GM21447 (cell line): ENCODE results near the gene DPH1.
"Not testable (repeated sequence)": the region's sequence is repeated elsewhere in the genome, so short reads cannot be mapped to it uniquely, and the experiment has no call there.

Experiments
- ATAC-seq: cut with Tn5 transposase; IDR thresholded peaks from one replicate; pipeline ENCODE4 v1.9.1; 2021; ENCODE audit not compliant: unreplicated experiment

Gene DPH1

DNA sequence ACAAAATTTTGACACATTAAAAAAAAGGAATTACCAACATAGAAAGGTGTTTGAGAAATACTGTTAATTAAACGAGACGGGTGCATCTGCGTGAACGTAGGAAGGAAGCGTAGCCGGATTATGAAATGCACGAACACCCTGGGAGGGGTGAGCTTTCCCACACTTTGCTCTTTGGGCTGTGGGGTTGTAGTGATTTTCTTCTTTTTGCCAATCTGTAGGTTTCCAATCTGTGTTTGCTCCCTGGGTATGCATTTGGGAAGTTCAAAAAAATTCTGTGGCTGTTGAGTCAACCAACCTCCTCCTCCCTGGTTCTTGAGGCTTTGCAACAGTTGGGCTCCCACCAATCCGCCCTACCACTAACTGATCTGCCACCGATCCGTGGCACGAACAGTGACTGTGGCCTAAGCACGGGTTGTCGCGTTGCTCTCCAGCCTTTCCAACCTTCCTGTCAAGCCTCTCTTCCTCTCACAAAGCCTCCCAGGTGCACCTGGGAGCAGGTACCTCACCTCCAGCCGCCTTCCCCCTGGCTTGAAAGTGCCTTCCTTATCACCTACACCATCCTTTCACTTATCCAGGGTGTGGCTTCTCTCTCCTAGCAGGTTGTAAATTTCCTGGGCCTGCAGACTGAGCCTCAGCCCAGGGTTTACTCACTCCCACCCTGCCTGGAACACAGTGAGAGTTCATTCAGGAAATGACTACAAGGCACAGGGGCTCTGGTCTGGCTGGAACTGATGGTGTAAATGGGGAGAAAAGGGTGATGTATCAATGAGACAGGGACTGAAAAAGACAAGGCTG is 21.4 kb upstream of the DPH1 start:
- ATAC-seq = no peak

DNA sequence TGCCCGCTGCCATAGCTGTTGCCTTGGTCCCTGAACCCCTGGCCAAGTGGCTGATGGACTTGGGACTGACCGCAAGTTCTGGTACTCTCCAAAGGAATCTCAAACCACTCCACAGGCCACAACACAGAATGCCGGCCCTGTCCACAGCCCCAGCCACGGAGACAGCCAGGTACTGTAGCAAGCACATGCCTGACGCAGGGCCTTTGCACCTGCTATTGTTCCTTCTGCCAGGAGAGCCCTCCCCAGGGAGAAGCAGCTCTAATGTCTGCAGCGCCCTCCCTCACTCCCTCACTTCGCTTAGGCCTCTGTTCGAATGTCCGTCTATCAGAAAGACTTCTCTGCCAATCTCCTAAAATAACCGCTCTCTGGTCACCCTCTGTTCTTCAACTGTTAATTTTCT is 20.2 kb upstream of the DPH1 start:
- no peak for ATAC-seq

DNA sequence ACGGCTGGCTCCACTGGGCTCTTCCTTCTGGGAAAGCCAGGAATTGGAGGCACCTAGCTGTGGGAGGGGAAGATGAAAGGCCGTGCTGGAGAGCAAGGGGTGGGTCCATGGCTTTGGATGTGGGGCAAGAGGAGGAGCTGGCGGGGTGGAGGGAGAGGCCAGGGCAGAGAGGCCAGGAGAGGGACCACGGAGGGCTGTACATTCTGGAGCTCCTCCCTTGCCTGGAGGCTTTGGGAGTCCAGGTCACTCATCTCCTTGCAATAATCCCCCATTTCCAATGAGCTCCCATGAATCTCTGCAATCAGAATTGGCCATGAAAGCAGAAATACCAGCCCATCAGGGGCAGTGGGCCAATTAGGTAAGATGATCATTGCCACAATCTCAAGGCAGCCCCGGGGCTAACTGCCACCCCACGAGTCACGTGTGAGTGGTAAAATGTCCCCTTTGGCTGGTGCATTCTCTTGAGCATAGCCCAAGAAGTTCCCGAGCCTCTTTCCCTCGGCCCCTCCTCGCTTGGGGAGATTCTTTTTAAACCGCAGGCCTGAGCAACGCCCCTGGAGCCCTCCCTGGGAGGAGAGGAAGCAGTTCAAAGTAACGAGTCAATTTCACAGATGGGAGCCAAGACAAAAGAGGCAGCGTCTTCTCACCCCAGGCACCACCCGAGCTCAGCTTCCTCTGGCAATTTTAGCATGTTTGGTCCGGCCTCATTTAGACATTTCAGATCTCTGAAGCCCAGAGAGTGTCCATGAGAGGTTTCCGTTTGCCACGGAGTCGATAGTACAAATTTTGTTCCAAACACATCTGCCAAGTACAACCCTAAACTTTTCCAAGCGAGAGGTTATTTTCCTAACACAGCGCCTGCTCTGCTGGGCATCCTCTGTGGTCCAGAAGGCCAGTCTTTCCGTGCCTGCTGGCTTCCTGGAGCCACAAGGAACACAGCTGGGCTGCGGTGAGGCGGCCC is 18.3 kb upstream of the DPH1 start:
- no peak for ATAC-seq

DNA sequence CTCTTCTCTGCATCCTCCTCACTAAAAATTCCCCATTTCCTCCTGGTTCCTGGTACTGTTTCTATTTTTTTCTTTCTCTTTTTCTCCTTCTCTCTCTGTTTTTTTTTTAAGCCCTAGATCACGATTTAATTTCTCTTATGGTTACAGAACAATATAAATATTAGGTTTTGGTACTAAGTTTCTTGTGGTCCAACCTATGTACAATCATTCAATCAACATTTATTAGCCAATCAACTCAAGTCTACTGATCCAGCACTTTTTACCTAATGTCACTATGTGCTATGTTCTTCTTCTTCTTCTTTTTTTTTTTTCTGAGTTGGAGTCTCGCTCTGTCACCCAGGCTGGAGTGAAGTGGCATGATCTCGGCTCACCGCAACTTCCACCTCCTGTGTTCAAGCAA is 17.5 kb upstream of the DPH1 start:
- ATAC-seq = no peak

- not testable (repeated sequence) for ATAC-seq
Observed at GRCh38 chr17:2013220-2013993, 16.5 kb upstream of the DPH1 start.

- no peak for ATAC-seq
Observed at GRCh38 chr17:2013994-2014317, 16.0 kb upstream of the DPH1 start.

DNA sequence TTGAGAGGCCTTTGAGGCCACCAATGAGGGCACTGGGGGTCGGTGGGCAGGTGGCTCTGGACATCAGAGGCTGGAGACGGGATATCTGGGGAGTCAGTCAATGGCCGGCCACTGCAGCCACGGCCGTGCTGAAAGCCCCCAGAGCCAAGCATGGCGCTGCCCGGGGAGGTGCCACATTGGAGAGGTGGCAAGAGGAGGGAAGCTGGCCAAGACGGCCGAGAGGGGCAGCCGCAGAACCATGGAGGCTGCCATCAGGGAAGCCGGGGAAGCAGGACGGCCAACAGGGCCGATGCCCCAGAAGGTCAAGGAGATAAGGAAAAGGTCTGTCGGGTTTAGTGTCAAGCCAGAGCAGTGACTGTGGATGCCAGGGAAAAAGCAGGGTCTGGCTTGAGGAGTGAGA is 14.6 kb upstream of the DPH1 start:
- no peak for ATAC-seq

- ATAC-seq = no peak
Observed at GRCh38 chr17:2016494-2016893, 13.5 kb upstream of the DPH1 start.

- no peak for ATAC-seq
Observed at GRCh38 chr17:2017274-2017941, 12.5 kb upstream of the DPH1 start.

DNA sequence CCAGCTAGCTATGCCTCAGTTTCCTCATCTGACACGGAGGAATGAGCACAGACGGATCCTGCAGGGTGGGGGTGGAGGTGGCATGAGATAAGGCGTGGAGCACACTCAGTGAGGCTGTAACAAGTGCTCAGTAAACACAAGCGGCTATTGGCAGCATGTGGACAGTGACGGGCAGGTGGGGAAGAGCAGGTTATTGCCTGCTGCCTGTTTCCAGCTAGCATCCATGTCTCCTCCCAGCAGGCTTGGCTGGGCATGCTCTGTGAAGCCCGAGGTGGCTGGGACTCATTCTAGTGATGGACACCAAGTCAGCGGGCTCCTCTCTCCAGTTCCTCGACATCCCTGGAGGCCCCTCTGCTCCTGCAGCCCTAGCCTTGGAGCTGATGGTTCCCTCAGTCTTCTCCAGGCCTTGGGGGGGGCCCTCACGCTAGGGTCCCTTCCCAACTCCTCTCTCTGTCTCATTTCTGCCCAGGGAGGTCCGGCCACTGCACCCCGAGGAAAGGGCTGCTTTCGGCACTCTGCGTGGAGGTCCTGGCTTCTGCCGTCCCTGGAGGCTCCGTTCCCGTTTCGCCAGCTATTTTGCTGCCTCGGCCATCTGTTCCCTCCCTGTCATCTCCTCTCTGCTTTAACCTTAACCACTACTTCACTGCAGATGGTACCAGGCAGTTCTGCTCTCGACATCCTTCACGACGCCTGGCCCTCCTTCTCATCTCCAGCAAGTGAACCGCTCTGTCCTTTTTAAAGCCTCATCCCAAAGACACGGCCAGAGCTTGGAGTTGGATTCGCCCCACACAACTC is 11.0 kb upstream of the DPH1 start:
- ATAC-seq = no peak

- no peak for ATAC-seq
Observed at GRCh38 chr17:2019723-2020122, 10.2 kb upstream of the DPH1 start.

GRCh38 chr17:2020721-2021120 is 9.2 kb upstream of the DPH1 start:
- no peak for ATAC-seq

GRCh38 chr17:2022647-2023240 is 7.2 kb upstream of the DPH1 start:
- ATAC-seq = no peak

- no peak for ATAC-seq
Observed at GRCh38 chr17:2023256-2023655, 6.7 kb upstream of the DPH1 start.

GRCh38 chr17:2023692-2024571 is 6.0 kb upstream of the DPH1 start:
- ATAC-seq = no peak

- no peak for ATAC-seq
Observed at GRCh38 chr17:2024572-2025219, 5.3 kb upstream of the DPH1 start.

GRCh38 chr17:2025220-2025621 is 4.7 kb upstream of the DPH1 start, which contains the start of gene RTN4RL1:
Gene RTN4RL1, minus strand, starts transcription at chr17:2025334. Its CDS starts 469 bp downstream, at chr17:2024865.
- no peak for ATAC-seq
